ENCODE results near the gene EP400.

Gene EP400

GRCh38 chr12:131911851-131912477 lies 37.8 kb upstream of the EP400 start:
- DNase-seq, result no peak

- DNase-seq, result no peak
Measured at GRCh38 chr12:131912518-131913274, 37.0 kb upstream of the EP400 start.

GRCh38 chr12:131913666-131914065 lies 36.1 kb upstream of the EP400 start:
- DNase-seq, result no peak

DNA sequence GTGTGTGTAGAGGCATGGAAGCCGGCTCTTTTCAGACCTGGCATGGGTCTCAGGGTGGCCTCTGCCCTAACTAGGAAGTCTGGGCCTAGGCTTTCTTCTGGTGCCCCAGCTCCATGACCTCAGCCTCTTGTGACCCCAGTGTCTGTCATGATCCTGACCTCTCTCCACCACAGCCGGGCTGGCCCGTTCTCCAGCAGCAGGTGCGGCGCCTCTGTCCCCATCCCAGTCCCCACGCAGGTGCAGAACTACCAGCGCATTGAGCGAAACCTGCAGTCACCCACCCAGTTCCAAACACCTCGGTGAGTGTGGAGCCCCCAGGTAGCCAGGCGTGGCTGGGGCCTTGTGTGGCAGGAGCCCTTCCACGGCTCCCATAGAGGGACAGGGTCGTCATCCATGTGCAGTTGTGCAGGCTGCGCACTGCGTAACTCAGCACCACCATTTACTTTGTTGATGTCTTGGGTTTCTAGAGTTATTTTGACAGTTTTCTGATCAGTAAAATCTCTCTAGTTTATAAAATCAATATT lies 35.5 kb upstream of the EP400 start:
- DNase-seq, result no peak

DNA sequence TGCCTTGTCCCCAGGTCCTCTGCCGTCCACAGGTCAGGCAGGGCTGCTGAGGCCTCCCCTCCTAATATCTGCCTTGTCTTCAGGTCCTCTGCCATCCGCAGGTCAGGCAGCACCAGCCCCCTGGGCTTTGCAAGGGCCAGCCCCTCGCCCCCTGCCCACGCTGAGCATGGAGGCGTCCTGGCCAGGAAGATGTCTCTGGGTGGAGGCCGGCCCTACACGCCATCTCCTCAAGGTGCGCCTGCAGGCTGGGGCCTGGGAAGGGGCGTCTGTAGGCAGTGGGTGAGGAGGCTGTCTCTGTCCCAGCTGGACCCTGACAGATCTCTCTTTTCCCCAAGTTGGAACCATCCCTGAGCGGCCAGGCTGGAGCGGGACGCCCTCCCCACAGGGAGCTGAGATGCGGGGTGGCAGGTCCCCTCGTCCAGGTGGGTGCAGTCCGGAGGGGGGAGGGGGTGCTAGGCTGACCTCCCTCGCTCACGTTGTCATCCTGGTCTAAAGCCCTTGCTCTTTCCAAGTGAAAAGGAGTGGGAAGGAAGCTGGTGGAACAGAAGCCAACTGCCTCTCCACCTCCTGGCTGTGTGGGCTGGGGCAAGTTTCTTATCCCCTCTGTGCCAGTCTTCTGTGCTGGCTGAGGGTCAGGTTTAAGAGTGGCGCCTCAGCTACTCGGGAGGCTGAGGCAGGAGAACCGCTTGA lies 34.6 kb upstream of the EP400 start:
- DNase-seq, result no peak

GRCh38 chr12:131915823-131916222 lies 33.9 kb upstream of the EP400 start:
- no peak for DNase-seq

DNA sequence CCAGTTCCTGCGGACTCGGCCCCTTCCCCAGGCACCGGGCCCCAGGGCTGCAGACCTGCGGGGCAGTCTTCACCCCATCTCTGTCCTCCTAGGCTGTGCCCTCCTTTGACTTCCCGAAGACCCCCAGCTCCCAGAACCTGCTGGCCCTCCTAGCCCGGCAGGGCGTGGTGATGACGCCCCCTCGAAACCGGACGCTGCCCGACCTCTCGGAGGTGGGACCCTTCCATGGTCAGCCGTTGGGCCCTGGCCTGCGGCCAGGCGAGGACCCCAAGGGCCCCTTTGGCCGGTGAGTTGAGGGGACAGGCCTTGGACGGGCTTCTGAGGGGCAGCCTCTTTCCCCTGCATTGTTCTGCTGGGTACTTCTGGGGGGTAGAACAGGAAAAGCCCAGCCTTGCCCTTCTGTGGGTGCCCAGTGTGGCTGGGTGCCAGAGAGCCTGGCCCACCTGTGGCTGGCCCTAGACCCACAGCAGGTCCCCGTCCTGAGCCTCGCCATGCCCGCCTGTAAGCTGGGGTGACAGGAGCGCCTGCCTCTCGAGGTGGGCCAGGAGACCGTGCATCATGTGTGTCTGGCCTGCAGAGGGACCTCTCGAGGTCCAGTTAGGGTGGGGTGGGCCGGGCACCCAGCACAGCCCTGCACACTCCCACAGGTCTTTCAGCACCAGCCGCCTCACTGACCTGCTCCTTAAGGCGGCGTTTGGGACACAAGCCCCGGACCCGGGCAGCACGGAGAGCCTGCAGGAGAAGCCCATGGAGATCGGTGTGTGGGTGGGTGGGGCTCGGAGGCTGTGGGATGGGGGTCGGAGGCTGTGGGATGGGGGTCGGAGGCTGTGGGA lies 33.2 kb upstream of the EP400 start:
- no peak for DNase-seq

- DNase-seq, result no peak
Measured at GRCh38 chr12:131917139-131917710, 32.5 kb upstream of the EP400 start.

- DNase-seq, result no peak
Measured at GRCh38 chr12:131917711-131918306, 31.9 kb upstream of the EP400 start.

- DNase-seq, result no peak
Measured at GRCh38 chr12:131918311-131919050, 31.3 kb upstream of the EP400 start.

DNA sequence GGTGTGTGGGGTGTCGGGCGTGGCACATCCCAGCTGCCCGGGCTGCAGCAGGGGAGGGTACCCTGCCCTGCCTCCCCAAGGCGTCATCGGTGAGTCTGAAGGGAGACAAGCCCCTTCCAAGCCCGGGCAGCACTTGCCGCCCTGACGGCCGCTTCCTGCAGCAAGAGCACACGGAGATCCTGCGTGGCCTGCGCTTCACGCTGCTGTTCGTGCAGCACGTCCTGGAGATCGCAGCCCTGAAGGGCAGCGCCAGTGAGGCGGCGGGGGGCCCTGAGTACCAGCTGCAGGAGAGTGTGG lies 30.7 kb upstream of the EP400 start:
- DNase-seq, result no peak

DNA sequence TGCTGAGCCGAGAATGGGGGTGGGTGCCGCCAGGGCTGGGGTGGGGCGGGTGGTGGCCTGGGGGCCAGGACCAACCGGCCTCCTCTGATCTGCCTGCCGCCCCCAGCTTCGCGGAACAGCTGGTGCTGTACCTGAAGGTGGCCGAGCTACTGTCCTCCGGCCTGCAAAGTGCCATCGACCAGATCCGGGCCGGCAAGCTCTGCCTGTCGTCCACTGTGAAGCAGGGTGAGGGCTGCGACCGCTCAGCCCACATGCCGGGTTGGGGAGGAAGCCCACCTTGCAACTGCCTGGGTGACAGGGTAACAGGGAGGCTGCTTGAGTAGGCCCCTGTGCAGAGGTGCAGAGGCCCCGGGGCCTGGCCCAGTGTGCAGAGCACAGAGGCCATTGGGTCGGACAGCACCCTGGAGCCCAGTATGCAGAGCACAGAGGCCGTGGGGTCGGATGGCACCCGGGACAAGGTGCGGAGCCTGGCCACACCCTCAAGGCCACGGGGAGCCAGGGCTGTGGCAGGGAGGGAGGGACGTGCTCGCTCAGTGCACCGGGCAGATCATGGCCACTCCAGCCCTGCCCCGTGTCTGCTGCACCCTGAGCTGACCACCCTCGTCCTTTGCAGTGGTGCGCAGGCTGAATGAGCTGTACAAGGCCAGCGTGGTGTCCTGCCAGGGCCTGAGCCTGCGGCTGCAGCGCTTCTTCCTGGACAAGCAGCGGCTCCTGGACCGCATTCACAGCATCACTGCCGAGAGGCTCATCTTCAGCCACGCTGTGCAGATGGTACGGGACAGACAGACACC lies 30.2 kb upstream of the EP400 start:
- no peak for DNase-seq

DNA sequence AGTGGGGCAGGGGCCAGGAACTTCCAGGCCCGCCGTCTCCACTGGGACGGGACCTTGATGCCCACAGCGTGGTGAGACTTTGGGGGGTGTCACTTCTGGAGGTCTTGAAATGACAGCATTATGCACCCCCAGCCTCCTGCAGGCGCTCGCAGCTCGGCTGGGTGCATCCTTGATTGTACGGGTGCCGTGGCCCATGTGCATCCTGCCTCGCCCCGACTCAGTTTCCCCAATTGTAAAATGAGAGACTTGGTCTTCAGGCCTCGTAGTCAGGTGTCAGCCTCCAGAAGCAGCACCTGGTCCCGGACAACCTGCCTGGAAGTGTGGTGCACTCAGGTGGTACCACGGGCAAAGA lies 29.6 kb upstream of the EP400 start:
- DNase-seq, result no peak

DNA sequence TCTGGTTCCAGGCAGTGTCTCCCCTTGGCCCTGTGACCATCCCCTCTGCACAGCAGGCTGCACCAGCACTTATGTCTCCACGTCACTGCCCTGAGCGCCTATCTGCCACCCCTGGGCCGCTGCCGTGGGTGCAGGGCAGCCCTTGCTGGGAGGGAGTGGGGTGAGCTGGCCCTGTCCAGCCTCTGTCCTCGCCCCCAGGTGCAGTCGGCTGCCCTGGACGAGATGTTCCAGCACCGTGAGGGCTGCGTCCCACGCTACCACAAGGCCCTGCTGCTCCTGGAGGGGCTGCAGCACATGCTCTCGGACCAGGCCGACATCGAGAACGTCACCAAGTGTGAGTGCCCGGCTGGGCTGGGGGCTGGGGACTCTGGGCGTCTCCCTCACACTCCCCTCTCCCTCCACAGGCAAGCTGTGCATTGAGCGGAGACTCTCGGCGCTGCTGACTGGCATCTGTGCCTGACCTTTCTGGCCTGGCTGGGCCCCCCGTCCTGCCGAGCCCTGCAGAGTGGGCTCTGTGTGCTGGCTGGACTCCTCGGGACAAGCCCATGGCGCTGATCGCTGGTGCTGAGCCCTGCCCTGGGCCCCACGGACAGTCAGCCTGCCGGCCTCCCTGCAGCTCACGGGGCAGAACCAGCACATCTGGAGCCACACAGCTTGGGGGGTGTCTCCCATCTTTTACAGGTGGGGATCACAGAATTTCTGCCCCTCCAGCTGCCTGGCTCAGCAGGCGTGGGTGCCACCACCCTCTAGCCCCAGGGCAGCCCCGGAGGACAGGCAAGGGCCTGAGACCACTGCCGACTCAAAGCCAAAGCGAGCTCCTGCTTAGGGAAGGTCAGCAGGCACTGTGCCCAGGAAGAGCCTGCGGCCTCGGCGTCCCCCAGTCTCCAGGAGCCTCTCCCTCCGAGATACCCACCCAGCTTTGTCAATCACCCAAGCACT lies 28.6 kb upstream of the EP400 start:
- no peak for DNase-seq

DNA sequence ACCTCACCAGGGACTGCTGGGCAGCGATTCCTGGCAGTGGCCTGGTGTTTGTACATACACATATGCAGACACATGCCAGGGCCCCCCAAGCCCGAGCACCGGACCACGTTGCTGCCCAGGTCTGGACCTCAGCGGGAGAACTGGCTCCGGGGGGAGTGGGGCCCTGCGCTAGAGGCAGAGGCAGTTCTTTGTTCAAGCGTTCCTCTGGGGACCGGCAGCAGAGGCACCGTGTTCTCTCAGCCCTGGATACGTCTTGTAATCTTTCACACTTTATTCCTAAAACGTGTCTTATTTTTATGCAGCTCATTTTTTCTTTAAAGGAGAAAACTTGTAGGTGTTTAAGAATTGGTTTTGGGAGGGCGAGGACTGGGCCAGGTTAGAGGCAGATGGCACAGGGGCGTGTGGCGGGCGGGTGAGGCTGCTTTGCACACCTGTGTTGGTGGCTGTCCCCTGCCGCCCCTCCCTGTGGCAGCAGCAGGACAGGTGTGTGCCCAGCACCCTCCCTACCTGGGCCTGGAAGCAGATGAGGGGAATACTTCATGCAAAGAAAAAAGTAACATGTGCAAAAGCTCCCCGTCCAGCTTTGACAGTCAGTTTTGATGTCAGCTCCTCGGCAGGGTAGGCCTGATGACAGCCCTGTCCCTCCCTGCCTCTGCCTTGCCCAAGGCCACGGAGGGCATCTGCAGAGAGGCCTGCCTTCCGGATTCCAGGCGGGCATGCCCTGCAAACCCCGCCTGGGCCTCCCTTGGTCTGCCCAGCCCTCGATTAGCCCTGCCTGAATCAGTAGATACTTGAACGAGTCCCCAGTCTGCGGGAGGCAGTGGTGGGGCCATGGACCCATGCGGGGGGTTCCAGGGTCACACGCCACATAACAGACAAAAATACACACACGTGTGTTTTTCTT lies 27.6 kb upstream of the EP400 start:
- DNase-seq, result no peak

DNA sequence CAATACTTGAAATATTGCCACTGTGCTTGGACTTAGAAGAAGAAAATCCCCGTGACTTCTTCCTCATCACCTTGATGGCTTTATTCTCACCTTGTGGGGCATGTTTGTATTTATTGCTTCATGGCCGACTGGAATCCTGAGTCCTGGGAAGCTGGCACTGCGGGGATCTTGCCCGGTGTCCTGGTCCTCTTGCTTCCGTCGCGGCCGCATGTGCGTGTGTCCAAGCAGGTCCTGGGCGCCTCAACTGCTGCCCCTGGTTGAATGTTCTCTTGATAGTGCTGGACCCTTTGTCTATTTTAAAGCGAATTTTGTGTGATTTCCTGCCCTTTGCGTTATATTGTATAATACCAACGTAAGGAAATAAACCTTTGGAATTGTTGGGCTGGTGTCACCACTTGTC lies 27.0 kb upstream of the EP400 start:
- no peak for DNase-seq

DNA sequence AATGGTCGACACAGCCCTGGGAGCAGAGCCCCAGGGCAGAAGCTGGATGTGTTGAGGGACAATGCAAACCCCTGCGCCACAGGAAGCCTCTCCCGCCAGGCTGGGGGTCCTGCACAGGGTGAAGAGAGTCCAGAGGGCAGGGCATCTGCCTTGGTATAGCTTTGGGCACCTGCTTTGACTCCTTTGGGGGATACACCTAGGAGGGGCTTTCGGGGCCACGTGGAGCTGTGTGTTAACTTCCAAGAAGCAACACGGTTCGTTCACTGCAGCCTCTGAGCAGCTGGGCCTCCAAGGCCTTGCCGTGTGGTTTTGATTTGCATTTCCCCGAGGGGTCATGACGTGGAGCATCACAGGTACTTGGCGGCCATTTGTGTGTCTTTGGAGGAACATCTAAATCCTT lies 26.5 kb upstream of the EP400 start:
- DNase-seq, result no peak

All from activated gamma-delta T cell treated with Interleukin-2 at 50 U/mL for 16 hours (primary cell).